Stimulated activated CD8-positive, alpha-beta memory T cell treated with anti-CD3 and anti-CD28 coated beads, Interleukin-7, amount 100 ng/mL, for 48 hours (primary cell): Measurements from ENCODE around the gene FAM107B.

Experiments used
- DNase-seq, 2 donors: peaks; one replicate each; pipeline ENCODE4 v3.0.0-alpha.2; 2020; ENCODE audit warnings: low read depth in 1 of 2; ENCODE audit errors: extremely low read depth in 1 of 2

Gene FAM107B

GRCh38 chr10:14519785-14520184 lies 254.9 kb downstream of the FAM107B start:
- DNase-seq: no peak

- DNase-seq: no peak
Measured at GRCh38 chr10:14518149-14518548, 256.5 kb downstream of the FAM107B start.

GRCh38 chr10:14513123-14513522 lies 261.6 kb downstream of the FAM107B start:
- DNase-seq: no peak

- no peak for DNase-seq
Measured at GRCh38 chr10:14510346-14510745, 264.4 kb downstream of the FAM107B start.

- DNase-seq: no peak
Measured at GRCh38 chr10:14508725-14509124, 266.0 kb downstream of the FAM107B start.

- DNase-seq: no peak
Measured at GRCh38 chr10:14507781-14508180, 266.9 kb downstream of the FAM107B start.

GRCh38 chr10:14507176-14507575 lies 267.5 kb downstream of the FAM107B start:
- DNase-seq: no peak

- DNase-seq: no peak
Measured at GRCh38 chr10:14502431-14502830, 272.3 kb downstream of the FAM107B start.

GRCh38 chr10:14500172-14500765 lies 274.4 kb downstream of the FAM107B start:
- no peak for DNase-seq

GRCh38 chr10:14499601-14499904 lies 275.1 kb downstream of the FAM107B start:
- no peak for DNase-seq

GRCh38 chr10:14498326-14498725 lies 276.4 kb downstream of the FAM107B start:
- no peak for DNase-seq

- no peak for DNase-seq
Measured at GRCh38 chr10:14491811-14492210, 282.9 kb downstream of the FAM107B start.

GRCh38 chr10:14489522-14490177 lies 285.0 kb downstream of the FAM107B start:
- no peak for DNase-seq

- no peak for DNase-seq
Measured at GRCh38 chr10:14487488-14487883, 287.2 kb downstream of the FAM107B start.

- no peak for DNase-seq
Measured at GRCh38 chr10:14486777-14487487, 287.8 kb downstream of the FAM107B start.

- no peak for DNase-seq
Measured at GRCh38 chr10:14485986-14486385, 288.7 kb downstream of the FAM107B start.

GRCh38 chr10:14483417-14483816 lies 291.3 kb downstream of the FAM107B start:
- no peak for DNase-seq

GRCh38 chr10:14481752-14482151 lies 292.9 kb downstream of the FAM107B start:
- no peak for DNase-seq

- no peak for DNase-seq
Measured at GRCh38 chr10:14481014-14481413, 293.7 kb downstream of the FAM107B start.

GRCh38 chr10:14478604-14479003 lies 296.1 kb downstream of the FAM107B start:
- DNase-seq: no peak

- DNase-seq: no peak
Measured at GRCh38 chr10:14478201-14478600, 296.5 kb downstream of the FAM107B start.

- DNase-seq: no peak
Measured at GRCh38 chr10:14477408-14477710, 297.3 kb downstream of the FAM107B start.
